ENCODE data around the gene TMC2.
"Not testable (repeated sequence)": the region's sequence is repeated elsewhere in the genome, so short reads cannot be mapped to it uniquely, and the experiment has no call there.

Gene TMC2

DNA sequence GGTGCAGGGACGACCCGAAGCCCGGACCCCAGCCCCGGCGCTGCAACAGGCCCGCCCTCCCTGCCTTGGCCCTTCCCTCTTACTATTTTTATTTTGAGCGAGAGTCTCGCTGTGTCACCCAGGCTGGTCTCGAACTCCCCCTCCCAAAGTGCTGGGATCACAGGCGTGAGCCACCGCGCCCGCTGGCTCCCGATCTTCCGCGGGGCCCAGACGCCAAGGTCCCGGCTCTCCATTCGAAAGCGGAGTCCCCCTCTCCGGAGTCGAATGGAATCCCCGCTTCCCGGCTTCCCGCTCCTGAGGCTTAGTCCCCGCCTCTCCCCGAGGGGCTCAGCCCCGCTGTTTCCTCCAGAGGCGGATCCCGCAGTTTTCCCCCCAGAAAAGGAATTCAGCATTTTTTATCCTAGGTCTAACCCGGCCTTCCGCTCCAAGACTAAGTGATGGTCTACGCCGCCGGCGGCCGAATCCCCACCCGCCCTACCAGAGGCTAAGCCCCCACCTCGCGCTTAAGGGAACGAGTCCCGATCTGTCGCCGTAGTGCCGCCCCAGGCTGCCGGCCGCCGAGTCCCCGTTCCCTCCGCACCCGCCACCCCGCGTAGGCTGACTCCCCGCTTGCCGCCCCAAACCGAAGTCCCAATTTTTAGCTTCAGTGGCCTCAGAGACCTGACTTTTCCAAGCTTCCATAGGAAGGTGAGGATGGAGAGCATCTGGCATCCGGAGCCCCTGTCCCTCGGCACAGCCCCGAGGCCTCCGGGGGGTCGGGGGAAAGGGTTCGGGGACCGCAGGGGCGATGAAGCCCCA is 11.5 kb upstream of the TMC2 start:
- DNase-seq (ENCODE audit: low read depth in 2 of 2) = no peak

DNA sequence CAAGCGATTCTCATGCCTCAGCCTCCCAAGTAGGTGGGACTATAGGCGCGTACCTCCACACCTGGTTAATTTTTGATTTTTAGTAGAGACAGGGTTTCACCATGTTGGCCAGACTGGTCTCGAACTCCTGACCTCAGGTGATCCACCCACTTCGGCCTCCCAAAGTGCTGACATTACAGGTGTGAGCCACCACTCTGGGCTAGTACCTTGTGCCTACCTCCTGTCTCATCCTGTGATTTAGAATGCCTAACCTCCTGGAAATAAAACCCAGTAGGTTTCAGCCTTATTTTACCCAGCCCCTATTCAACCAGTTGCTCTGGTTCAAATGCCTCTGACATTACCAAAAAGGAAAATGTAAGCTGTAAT is 10.2 kb upstream of the TMC2 start:
- DNase-seq (ENCODE audit: low read depth in 2 of 2) = not testable (repeated sequence)

DNA sequence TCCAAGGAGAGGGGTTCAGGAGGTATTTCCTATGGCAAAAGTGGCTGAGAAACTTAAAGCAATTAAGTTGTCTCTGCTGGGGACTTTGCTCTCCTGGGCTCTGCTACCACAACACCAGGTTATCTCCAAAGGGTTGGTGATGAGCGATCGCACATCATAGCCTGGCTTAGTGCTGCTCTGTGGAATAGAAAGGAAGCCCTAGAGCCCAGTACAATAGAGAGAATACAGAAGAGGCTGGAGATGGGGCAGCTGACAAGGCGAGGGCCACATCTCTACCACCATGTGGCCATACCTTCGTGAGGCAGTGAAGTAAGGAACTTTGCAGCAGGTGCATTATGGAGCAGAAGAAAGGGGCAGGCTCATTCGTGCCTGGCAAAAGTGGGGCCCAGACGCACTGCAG is 8.6 kb upstream of the TMC2 start:
- DNase-seq (ENCODE audit: low read depth in 2 of 2) = no peak

DNA sequence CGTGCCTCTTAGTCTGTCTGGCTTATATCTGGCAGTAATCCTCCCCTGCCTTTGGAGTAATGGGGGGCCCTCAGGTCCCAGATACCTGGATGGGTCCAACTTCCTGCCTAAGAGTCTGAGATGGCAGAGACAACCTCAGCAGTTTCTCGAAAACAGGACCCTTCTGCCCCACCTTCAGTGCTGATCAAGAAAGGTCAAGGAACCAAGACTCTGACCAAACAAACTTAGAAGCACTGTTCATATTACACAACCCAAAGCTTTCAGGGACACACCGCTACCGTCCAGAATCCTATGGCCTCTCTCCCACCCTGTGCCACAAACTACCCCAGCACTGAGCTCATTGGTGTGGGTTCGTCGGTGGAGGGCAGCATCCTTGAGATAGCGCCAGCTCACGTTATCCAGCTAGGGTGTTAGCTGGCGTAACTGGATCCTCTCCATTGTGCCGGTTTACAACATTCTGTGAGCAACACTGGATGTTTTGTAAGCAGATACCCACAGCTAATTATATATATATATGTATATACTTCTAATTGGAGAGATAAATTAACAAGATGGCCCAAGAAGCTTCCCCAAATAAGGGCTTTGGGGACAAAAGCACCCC is 7.6 kb upstream of the TMC2 start:
- DNase-seq (ENCODE audit: low read depth in 2 of 2) = no peak

DNA sequence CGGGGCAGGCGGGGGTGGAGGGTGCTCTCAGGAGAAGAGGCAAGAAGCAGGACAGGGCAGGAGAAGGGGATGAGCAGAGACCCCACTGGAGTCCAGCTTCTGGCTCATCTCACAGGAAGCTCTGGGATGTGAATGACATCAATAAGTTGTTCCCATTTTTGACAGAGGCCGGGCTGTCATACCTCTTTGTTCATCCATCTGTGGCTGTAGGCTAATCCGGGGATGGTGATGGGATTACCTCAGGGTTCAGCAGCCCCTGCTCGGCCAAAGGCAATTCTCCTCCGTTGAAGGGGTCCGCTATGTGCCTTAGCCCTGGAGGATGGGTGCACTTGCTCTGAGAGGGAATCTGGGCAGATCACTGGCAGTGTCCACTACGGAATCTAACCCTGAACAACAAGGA is 3.3 kb upstream of the TMC2 start:
- DNase-seq (ENCODE audit: low read depth in 2 of 2) = no peak

DNA sequence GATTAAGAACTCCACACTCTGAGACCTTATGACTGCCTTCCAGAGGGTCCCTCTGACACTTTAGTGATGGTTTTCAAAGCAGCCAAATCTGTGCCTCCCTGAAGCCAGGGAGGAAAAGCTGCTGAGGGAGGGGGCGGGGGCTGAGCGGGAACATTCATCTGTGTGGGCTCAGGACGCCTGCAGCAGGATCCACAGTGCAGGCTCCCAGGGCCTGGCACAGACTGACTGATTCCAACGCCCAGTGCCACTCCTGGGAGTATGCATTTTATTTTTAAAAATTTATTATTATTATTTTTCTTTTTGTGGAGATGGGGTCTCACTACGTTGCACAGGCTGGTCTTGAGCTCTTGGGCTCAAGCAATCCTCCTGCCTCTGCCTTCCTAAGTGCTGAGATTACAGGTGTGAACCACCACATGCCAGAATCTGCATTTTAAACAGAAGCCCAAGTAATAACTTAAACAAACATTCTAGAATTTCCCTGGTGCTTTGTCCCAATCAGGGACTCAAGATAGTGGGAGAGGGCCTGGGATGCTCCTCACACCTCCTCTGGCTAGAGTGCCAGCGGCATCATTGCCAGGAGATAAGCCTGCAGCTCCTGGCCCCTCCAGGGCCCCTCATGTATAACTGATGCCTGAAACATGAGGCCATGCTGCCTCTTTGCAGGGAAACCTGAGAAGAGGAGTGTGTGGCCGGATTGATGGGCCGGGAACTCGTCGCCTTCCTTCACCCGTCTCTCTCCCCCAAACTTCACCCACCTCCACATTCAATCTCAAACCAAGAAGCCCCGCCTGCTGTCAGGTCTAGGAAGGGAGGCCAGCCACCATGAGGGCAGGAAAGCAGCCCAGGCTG is 438 bp upstream of the TMC2 start:
- no peak for DNase-seq (ENCODE audit: low read depth in 2 of 2)

DNA sequence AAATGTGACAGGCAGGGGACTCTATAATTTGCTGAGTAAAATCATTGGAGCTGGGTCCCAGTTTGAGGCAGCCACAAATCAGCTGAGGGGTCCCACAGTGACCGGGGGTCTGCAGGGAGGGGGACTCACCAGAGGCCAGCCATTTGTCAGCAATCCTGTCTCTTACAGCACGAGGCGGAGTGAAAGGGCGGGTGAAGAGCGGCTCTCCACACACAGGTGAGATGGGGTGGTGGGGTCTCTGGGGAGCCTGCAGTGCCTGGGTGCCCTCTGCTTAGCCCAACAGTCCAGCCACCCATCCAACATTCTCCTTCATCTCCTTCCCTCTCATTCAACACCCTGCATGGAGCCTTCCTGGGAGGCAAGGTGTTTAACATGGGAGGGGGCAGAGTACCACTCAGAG is 728 bp downstream of the TMC2 start:
- DNase-seq (ENCODE audit: low read depth in 2 of 2) = no peak

DNA sequence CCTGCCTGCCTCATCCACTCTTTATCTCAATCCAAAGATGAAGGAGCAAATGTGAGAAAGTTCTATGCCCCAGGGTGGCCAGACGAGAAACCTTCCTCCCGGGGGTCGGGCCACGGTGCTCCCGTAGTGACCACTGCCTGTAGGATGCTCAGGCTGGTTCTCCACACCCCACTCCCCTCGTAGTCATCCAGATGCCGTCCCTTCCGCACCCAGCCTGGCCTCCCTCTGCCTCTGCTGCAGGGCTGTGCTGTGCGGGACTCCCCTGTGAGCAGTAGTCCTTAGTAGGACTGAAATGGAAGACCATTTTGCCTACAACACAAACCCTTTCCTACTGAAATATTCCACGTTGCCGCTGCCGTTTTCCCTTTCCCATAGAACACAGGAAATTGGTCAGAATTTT is 2.0 kb downstream of the TMC2 start:
- DNase-seq (ENCODE audit: low read depth in 2 of 2) = no peak

DNA sequence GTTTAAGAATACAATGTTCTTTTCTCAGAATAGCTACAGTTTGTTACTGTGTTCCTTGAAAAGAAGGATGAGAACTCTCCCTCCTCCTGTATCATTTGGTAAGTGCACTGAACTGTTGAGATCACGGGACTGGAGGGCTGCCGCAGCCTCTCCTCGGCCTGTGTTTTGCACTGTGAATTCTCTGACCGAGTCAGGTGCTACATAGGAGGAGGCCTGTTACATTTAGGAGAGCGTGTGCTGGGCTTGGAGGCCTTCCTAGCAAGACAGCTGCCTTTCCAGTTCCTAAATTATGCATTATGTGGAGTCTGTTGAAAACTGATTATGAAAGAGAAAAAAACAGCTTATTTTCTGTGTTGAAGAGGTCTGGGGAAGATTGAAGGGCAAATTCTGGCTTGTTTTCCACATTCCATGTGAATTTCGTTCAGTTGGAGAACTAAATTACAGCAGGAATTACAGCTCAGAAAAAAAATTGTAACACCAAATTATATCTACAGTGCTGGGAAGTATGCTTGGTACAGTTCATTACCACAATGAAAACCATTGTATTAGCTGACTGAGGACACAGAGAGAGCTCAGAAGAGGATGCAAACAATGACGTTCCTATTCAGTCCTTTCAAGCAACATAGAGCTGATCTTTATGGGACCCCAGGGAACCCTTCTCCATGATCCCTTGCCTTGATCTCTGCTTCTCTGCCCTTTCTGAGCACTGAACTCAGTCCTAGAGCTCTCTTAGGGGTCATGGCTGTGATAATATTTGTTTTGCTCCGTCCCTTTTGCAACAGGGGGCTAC is 2.8 kb downstream of the TMC2 start:
- no peak for DNase-seq (ENCODE audit: low read depth in 2 of 2)

DNA sequence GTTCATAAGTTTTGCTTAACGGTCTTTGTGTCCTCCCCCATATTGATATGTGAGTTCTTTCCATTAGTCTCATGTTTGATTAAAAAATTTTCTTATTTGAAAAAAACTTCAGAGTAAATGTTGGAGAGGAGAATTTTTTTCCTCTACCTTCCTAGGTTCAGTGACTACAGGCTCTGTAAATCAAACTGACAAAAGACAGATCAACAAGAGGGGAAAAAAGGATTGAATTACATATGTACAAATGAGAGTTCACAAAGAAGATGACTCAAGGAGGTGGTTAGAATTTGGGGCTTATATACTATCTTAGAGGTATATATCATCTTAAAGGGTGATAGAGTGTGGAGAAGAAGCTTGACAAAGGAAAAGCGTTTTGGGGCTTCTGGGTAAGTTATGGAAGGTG is 5.6 kb downstream of the TMC2 start:
- no peak for DNase-seq (ENCODE audit: low read depth in 2 of 2)

DNA sequence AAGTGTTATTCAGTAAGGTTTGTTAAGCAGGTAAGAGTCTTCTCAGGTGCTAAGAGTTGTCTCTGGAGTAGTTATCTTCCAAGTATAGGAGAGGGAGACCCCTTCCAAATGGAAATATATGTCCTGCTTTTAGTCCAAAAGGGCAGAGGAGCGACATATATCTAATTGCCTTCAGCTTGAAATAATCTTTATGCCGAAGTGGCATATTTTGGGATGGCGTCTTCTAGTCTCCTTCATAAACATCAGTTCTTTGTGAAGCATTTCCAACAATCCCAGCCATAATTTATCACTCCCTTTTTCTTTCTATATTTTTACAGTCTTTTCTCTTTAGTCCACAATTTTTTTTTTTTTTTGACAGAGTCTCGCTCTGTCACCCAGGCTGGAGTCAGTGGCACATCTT is 6.0 kb downstream of the TMC2 start:
- DNase-seq (ENCODE audit: low read depth in 2 of 2) = no peak

DNA sequence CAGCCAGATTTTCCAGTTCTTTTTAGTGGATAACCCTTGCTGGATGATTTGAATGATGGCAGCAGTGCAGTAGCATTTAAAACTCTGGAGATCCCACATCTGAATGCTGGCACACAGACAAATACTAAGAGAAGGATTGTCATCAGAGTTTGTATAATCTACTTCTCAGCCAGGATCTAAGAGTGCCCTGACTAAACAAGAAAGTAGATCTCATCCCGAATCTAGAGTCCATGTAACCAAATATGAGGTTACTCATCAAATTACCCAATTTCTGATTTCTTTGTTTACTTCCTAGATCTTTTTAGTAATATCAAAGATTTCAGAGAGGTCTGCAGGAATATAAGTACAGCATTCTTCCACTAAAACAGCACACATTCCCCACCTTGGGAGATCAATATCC is 7.8 kb downstream of the TMC2 start:
- DNase-seq (ENCODE audit: low read depth in 2 of 2) = no peak

DNA sequence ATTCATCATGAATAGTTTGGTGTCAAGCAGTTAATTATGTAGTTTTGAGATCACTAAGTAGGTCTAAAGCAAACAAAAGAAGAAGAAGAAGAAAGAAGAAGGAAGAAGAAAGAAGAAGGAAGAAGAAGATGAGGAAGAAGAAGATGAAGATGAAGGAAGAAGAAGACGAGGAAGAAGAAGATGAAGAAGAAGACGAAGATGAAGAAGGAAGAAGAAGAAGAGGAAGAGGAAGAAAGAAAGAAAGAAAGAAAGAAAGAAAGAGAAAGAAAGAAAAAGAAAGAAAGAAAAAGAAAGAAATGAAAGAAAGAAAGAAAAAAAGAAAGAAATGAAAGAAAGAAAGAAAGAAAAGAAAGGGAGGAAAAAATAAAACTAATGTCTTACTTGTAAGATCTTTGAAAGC is 9.2 kb downstream of the TMC2 start:
- no peak for DNase-seq (ENCODE audit: low read depth in 2 of 2)

DNA sequence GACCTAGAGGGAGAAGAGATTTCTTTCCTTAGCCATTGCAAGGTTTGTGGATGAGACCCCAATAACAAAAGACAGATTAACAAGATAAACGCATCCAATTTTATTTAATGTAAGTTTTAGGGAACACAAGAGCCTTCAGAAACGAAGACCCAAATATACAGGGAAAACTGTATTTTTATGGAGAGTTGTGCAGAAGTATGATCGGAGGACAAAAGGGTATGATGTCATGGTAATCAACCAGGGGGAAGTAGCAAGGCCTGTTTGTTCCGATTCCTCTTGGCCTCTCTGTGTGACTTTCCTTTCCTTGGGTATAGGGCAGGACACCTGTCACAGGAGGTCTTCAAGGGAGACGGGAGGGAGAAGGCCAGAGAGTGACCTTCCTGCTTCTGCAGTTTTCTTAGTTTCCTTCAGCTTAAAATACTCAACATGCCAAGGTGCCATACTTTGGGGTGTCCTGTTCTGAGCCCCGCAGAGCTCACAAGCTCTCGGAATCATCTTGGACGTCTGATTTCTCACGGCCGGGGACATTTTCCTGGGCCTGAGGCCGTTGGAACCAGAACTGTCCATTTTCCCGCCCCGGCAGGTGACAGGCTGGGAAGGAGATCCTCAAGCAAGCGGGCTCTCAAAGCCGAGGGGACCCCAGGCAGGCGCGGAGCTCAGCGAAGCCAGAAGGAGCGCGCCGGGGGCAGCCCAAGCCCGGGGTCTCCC is 21.7 kb downstream of the TMC2 start:
- DNase-seq (ENCODE audit: low read depth in 2 of 2) = no peak

DNA sequence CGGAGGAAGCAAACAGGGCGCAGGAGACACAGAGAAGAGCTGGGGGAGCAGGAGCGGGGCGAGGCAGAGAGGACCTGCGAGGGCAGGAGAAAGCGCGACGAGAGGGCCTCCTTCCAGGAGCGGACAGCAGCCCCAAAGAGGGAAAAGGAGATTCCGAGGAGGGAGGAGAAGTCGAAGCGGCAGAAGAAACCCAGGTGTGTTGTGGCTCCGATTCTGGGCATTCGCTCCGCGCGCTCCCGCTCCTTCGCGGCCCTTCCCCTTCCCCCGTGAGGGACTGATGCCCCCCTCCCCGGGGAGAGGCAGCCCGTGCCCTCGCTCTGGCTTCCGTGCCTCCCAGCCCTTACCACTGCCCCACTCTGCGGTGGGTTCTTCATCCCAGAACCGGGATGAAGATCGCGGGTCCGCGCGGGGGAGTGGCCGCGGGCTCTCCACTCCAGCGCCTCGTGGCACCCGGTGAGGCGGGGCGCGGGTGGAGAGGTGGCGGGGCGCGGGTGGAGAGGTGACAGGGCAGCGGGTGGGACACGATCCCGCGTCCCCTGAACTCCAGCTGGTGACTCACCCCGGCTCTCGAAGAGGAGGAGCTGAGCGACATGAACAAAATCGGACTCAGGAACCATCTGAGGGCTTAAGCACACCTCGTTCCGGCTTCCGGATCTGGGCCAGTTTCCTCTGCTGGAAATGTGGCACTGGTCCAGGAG is 22.4 kb downstream of the TMC2 start:
- no peak for DNase-seq (ENCODE audit: low read depth in 2 of 2)

DNA sequence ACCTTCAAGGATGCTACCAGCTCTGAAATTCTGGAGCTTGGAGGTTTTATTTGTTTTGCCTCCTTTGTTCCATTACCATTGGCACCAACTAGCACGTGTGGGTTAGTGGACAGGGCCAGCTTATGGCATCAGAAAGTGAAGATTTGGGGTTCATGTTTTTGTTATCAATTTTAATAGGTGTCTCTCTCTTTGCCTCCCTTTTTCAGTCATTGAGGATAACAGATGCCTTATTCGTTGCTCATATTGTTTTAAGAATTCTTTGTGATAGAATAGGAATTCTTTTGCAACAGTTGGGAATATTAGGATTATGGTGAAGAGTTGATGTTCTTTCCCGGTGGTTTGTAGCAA is 22.9 kb downstream of the TMC2 start:
- DNase-seq (ENCODE audit: low read depth in 2 of 2) = no peak

DNA sequence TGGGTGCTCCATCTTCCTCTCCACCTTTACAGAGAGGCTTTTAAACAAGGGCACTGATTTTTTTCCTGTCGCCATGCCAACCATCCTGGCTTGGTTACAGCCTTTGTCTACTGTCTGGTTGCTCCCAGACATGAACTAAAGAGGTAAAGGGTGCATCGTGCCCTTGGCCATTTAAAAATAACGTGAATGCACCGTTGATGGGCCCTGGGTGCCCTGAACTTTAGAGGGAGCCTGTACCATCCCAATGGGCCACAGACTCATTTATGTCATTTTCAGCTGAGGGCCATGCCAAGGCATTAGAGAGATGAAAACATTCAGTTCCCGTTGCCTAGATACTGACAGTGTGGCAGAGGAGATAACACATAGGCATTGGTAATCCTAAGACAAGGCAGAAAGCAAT is 23.3 kb downstream of the TMC2 start:
- DNase-seq (ENCODE audit: low read depth in 2 of 2) = no peak

DNA sequence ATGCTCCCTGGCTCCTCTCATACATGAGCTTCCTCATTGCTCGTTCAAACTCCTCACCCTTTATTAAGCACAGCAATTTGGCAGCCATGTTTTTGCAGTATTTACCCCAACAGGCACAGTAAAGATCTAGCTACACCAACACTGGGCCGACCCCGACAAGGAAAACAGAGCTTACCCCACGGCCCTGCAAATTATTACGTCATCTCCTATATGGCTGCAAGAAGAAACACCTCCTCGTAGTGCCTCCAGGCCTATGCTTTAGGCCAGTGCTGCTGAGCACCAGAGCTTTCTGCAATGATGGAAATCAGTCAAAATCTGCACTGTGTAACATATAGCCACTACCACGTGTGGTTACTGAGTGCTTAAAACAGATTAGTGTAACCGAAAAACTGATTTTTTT is 26.7 kb downstream of the TMC2 start:
- no peak for DNase-seq (ENCODE audit: low read depth in 2 of 2)

DNA sequence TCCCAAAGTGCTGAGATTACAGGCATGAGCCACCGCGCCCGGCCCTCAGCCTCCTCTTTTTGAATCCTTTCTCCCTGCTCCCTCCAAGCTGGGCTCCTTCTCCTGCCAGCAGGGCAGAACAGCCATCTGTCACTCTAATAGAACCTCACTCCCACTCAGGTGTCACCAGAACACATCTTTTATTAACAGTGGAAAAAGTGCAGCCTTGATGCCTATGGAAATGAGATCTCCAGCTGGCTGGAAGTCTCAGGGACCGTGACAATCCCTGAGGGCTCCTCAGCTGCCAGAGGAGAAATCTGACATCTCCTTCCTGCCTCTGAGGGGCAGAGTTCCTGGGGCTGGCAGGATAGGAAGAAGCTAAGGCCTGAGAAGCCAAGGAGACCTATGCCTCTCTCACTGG is 28.0 kb downstream of the TMC2 start:
- DNase-seq (ENCODE audit: low read depth in 2 of 2) = no peak

DNA sequence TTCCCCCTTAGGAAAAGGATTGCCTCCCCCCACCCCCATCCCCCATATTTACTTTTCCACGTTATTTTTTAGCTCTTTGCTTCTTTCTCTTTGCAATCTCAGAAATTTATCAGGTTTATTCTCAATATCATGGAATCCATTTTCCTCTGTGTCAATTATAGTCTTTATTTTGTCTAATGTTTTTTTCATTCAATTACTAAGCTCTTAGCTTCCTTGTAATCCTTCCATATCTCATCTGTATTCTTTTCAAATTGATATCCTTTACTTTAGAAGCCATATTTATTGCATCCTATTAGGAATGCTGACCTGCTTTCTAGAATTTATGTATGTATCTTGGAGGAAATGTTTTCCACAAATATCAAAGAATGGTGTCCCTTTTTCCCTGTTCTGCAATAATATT is 39.3 kb downstream of the TMC2 start:
- no peak for DNase-seq (ENCODE audit: low read depth in 2 of 2)

DNA sequence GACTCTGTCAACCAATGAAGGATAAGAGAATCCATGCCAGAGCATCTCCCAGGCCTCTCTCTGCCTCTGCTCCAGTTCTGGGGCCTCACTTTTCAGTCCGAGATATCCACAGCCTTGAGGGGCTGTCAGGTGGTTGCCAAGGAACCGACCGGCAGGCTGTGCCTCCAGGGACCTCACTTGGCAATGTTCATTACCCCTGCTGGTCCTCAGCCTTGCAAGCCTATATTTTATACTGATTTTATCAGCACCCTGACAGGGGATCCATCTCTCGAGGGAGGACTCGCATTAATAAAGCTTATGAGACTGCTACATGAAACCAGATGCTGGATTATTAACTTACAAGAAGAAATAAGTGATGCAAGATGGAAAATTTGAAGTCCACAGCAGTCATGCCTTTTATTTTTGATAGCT is 39.9 kb downstream of the TMC2 start:
- no peak for DNase-seq (ENCODE audit: low read depth in 2 of 2)
